DMS153 treated with DMSO at 0.1 percent for 48 hours (cell line): ENCODE results near the gene AKAP13.

Experiments used
- DNase-seq: peaks from one replicate; lab custom pipeline; 2025; ENCODE audit not compliant: unreplicated experiment; lab: John Stamatoyannopoulos, UW

Gene AKAP13

DNA sequence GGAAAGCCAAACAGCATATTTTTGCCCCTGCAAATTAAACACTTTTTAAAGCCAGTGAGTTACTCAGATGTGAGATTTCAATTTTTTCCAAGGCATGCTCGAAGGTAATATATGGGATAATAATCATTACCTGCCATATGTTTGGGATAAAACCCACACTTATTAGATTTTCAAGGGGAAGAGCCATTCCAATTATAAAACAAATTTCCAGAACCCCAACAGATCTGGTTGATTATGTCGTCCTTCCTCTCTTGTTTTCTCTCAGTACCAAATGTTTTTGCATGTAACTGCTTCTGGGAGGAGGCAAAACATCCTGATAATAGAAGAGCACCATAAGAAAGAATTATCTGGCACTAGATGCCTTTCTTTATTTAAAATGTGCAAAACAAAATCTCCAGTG lies 115.1 kb downstream of the AKAP13 start:
- DNase-seq, result no peak

DNA sequence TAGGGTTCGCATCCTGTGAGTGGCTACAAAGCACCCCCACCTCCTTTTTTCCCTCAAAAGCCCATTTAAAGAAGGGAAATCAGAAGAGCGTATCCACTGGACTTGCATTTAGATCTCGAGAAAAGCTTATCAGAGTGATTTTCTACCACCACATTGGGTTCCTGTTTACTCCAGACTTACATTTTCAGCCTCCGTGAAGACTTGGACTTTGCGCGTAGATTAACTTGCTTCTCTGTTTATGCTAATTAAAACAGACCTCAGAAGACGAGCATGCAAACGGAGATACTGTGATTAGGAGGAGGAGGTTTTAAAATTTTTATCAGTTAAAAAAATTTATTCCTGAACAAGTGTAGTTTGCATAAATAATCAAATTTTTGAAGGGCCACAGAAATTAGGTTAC lies 115.7 kb downstream of the AKAP13 start:
- no peak for DNase-seq

DNA sequence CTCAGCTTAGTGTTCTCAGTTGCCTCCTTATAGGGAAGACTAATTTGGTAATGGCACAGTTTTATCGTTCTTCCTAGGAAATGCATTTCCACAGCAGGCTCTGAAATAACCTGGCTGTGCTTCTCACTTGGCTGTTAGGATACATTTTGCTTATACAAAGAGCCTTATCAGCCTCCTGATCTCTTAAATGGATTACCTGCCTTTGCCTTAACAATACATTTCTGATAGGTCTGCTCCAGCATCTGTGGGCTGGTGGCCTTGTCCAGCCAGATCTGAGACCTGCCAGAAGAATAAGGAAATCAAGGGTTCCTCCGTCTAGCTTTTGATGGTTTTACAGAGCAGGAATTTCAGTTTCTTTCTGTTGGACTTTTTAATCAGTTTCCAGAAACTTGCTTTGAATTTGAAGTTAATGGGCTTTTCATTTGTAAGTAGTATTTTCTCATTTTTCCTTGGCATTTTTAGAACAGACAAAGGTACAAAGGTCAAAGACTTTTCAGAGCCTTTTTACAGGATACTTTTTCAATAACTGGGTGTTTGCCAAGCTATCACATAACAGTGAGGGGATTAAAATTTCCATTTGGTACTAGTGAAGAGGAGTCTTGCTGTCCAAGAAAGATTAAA lies 116.3 kb downstream of the AKAP13 start:
- DNase-seq, result peak; percentile 3

DNA sequence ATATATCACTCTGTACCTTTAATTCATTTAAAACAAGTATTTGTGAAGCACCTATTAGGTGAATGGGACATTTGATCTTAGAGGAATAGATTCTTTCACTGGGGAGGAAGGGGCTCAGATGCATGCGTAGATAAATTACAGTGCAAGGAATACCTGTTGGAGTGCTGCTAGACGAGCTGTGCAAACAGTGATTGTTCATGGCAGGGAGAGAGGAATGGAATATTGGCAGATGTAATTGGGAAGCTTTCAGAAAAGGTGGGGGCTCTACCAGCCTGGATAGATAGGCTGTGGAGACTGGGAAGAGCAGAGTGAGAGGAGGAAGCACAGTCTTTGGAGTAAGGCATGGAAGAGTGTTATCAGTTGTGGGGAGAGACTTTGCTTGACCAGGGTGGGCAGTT lies 116.8 kb downstream of the AKAP13 start:
- DNase-seq, result peak; percentile 7

DNA sequence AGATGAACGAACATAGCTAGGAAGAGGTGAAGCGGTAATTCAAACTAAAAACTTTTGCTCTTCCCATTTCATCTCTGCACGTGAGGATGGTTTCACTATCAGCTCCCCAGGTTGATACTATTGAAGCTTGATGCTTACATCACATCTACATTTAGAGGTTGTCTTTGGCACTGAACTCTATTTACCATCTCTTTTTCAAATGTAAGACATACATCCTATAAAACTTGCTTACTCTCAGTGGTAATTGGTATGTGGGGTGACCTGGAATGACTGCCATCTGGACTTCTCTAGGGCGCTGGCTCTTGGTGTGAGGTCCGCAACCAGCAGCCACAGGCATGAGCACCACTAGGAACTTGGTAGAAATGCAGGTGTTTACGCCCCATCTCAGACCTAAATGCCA lies 118.1 kb downstream of the AKAP13 start:
- no peak for DNase-seq

DNA sequence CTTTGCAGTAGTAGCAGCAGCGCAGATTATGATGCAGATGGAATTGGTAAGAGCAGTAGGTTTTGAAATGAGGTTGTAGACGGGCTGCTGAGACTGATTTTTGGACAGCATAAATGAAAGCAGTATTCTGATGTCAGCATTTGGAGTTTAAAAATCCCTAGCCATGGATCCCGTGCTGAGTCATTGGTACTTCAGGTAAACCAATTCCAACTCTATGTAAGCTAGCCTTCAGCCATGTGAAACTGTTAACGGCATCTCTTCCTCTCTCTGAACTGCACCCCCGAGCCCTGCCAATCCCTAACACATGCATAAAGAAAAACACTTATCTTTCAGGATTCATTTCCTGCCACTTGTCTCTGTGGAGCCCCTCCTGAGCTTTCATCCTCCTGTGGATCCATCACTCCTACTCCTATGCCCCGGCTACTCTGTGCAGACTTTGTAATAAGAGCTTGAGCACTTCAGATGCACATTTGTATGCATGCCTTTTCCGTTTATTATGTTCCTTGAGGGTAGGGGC lies 119.0 kb downstream of the AKAP13 start:
- DNase-seq, result peak; percentile 29

DNA sequence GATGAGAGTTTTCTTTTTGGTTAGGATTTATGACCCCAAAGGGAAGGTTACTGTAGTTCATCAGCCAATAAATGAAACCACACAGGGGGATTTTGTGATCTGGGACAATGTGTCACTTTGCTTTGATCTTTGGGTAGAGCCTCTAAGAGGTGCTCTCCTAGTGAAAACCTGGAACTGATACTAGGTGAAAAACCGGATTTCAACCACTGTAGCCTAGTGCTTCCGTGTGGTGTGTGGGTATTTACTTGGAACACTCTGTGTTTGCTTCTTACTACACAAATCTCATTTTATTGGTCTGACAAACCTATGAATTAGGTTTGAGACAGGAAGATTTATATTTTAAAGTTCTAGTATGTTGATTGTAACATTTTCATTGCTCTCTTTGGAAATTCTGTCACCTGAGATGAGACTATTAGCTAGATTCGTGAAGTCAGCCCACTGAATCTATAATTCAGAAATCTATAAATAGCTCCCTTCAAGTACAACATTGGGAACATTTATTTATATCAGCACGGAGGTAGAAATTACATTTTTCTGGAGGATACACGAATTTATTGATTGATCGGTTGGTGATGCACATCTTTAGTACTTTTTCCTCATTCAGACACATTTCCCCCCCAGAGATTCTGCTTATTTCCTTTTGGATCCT lies 119.8 kb downstream of the AKAP13 start:
- no peak for DNase-seq

DNA sequence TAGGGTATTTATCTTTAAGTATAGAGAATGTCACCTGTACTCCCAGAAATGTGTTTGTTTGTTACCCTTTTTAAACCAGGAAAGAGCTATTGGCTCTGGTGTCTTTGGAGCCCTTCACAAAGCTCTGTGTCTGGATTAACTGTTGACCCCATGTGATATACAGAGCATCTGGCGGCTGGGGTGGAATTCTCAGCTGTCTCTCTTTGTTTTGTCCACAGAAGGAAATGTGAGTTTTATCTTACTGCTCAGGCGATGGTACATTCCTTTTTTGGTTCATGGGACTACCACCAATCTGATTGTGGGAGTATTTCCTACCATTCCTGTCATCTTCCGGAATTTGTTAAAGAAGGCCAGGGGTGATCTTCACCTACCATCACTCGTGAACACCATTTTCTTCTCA lies 120.3 kb downstream of the AKAP13 start:
- DNase-seq, result no peak

DNA sequence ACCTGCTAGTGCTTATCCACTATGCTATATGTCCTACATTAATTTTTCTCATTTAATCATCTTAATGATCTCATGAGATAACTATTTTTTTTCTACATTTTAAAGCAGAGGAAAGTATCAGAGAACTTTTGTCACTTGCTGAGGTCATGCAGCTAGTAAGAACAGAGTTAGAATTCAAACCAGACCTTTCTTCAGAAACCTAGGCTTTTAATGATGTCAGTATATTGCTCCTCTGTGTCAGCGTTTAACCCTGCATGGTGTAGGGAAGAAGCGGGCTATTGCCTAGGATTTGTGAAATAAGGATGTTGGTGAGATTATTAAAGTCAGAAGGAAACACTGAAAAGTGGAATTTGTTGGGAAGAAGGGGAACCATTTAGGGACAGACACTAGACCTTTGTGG lies 121.2 kb downstream of the AKAP13 start:
- DNase-seq, result no peak

DNA sequence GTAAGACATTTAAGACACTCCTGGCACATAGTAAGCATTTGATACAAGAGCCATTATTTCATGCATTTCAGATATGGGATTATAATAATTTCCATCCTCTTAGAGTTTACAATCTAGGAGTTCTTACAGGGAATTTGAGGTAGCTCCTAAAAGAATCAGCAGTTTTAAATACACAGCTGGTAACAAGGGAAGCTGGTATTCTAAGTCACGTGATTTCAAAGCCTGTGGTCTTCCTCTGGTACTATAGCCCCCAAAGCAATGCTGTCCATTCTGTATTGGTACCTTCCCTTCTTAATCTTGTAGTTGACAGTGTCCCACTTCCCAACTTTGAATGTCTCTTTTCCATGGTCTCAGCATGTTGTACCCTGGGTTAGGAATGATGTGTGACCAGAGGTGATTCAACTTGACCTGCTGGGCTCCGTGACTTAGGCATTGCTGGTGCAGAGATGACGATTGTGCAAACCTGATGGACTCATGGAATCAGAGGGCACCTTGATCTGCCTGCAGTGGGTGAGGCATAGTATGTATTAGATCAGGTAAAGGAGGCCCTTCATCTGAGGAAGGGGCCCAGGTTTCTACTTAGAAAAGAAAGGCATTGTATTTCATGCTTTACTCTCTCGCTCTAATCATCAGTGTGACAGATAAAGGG lies 122.9 kb downstream of the AKAP13 start:
- no peak for DNase-seq

DNA sequence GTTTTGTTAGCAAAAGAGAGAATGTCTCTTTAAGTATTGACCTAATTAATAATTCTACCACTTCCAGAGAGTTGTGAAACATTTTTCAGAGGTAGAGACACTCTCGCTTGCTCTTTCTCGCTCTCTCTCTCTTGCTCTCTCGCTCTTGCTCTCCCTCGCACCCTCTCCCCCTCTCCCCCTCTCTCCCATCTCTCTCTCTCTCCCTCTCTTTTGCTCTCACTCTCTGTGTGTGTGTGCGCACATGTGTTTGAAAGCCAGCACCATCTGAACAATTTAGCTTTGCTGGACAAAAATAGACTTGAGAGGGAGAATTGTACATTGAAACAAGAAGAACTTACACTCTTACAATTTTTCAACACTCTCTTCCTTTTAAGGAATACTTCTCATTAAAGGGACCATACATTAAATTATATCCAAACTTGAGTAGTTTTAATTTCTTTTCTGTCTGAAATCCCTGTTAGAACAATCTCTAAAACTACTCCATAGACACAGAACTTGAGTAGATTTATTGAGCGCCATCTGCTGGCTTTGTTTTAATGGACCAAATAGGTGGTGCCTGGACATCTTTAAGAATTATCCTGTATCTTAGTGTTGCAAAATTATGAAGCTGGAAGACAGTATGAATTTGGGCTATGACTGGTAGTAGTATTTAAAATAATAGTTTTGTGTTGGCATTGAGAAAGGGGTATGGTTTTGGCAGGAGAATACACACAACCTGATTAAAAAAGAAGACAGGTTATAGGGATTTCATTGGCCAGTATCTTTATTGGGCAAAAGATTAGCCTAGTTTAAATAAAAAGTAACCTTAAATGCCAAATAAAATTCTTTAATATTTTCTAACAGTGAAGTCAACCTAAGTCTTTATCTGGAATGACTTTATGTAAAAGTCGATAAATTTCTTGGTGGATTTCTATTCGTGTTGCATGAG lies 124.6 kb downstream of the AKAP13 start:
- no peak for DNase-seq

DNA sequence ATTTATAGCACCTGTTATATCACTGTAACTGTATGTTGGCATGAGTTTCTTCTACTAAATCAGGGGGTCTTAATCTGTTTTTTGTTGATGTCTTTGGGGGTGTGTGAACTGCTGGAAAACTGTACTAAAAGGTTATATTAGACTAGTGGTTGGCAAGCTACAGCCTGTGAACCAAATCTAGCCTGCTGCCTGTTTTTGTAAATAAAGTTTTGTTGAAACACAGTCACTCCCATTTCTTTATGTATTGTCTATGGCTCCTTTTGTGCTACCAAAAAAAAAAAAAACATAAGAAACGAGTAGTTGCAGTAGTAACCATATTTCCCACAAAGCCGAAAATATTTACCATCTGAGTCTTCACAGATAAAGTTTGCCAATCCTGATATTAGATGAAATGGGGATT lies 126.7 kb downstream of the AKAP13 start:
- no peak for DNase-seq

DNA sequence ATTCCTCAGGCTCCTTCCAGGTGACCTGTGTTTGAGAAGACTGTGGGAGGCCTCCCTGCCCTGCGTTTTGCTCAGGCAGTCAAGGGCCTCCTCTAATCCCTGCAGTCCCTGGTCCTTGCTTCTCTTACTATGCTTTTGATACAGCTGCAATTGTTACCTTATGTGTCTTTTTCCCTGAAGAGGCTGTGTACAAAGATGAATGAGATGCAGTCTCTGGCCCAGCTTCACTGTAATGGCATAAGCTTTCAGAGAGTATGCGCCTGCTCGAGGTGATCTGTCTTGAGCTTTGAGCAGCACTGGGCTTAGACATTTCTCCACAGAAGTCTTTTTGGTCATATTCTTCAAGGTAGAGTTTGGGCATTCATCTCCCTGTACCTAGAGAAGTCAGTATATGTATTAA lies 129.6 kb downstream of the AKAP13 start:
- no peak for DNase-seq

DNA sequence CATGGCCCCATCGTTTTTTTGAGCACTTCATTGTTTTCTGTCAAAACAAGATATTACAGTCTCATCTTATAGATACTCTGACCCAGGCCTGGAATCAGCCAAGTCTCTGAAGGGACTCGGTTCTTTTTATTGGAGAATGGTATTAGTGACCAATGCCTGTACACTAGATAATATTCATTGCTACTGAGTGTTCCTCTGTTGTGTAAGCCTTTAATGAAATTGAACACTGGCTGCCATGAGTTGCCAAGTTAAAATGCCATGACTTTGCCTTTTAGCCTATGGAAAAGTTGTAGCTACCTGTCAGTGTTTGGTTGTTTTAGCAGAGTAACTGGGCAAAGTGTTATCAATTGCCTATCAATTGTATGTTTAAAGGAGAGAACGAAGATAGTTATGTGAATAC lies 134.0 kb downstream of the AKAP13 start:
- no peak for DNase-seq

DNA sequence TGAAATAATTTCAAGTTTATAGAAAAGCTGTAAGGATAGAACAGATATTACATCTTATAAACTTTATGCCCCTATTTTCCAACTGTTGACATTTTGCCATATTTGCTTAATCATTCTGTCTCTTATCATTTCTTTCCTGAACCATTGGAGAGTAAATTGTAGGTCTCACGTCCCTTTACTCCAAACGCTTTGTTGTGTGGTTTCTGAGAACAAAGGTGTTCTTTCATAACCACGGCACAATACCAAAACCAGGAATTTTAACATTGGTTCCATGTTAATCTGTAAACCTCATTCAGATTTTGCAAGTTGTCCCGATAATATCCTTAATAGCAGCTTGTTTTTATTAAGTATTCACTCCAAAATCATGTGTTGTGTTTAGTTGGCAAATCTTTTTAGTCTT lies 134.8 kb downstream of the AKAP13 start:
- no peak for DNase-seq

DNA sequence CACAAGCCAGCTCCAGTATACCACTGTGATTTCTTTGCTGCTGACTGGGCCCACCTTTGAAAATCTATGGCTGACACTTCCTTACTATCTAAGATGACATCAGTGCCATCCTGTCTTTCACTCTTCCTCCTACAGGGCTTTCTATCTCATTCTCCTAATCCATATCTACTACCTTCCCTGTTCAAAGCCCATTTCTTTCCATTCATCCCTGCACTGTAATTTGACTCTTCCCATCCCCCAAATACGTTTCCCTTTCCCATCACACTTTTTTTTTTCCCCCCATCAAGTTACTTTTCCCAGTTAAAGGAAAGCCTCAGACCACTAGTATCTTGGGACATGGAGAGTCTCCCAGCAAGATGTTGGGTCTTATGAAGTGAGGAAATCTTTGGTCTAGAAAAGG lies 136.7 kb downstream of the AKAP13 start:
- DNase-seq, result no peak

DNA sequence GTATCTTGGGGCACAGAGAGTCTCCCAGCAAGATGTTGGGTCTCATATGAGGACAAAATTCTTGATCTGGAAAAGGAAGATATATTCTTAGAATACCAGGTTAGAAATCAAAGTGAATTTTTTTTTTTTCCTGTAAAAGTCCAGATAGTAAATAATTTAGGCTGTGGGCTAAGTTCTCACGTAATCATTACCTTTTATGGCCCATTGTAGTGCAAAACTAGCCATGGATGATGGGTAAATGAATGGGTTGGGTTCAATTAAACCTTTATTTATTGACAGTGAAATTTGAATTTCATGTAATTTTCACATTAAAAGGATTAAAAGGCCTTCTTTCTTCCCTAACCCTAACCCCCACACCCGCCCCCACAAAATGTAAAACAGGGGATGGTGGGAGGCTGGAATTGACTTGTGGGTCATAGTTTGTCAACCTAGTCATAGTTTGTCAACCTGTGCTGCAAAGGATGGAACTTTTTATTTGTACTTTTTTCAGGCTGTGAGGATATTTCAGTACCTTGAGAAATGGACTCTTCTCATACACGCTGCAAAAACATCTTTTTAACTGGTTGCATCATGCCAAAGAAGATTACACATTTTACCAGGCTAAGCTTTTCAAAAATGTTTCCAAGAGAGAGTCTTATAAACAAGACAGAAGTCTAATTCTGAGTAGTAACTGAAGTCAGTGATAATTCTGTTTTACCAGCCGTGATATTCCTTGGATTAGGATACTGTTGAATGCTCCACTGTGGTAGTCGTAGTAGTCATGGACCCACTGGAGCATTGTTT lies 138.8 kb downstream of the AKAP13 start:
- no peak for DNase-seq

DNA sequence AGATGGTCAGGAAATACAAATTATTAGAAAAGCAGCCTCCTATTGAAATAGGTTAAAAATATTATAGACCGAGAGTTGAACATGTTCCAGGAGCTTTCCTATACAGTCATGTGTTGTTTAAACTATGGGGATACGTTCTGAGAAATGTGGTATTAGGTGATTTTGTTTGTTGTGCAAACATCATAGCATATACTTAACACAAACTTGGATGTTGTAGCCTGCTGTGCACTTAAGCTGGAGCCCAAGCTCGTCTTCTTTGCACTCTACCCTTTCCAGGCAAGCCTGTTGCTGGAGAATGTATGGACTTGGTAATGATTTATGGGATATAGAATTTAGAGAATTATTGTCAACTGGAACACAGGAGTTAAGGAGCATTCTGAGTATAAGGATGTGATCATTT lies 140.2 kb downstream of the AKAP13 start:
- DNase-seq, result no peak

DNA sequence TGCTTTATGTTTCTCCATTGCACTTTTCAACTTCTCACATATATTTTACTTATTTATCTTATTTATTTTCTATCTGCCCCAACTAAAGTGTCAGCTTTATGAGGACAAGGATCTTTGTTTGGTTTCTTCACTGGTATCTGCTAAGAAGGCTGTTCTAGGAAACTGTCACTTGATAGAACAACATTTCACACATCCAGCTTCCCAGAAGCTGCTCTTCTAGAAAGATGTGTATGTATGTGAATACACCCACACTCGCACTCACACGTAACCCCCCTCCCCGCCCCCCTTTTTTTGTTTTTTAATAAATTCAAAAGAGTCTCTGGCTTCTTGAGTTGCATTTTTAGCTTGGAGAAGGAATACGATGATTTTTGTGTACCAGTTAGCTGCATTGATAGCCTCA lies 143.1 kb downstream of the AKAP13 start:
- no peak for DNase-seq

DNA sequence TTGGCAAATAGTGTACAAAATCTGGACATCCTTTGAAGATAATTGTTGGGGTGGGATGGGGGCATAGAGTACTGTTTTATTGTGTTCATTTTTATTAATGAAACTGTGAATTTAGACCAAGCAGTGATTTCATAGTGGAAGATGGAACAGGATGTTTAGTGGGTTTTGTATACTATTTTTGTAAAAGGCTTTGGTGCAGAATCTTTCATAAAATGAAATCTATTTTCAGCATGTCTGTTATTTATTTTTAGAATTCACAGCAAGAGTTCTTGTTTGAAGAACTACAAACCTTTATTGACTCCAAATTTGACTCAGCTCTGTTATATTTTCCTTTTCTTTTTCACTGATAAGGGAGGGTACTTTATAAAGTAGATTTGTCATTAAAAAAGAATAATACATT lies 145.4 kb downstream of the AKAP13 start:
- no peak for DNase-seq

DNA sequence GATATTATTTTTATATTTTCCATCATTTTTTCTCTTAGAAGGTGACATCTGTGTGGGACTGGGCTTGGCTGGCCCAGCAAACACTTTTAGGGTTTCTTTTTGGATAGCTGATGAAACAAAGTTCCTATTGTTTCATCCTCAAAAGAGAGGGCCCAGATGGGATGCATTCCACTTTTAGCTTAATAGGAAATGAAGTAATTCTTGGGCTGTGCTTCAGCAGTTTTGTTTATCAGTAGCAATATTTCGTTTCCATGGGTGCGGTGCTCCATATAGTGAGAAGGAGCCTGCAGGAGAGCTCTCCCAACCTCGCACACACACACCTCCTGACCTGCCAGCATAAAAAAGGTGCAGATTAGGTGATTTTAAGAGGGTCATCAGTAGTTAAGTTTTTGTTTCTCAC lies 147.5 kb downstream of the AKAP13 start:
- no peak for DNase-seq
